GM12864 (cell line): Measurements from ENCODE around the gene NUP62.
A peak's percentile ranks its signal among the peaks of the same experiment; 100 is the strongest.

ENCODE experiments used
- DNase-seq: peaks from one replicate; pipeline ENCODE4 v3.0.0-alpha.2; 2011; ENCODE audit warnings: low read depth
- H3K4me3 ChIP-seq: 2 replicates; pipeline ENCODE4 v1.5.1; 2011; ENCODE audit warnings: mild to moderate bottlenecking, low read depth, low read length, control low read depth
- CTCF ChIP-seq: IDR thresholded peaks from 2 replicates; pipeline ENCODE4 v1.5.1; 2011; ENCODE audit warnings: low read depth, mild to moderate bottlenecking, moderate library complexity, low read length, control low read depth, inconsistent platforms; ENCODE audit errors: missing control alignments

Gene NUP62

GRCh38 chr19:49870309-49870901 lies 58.9 kb downstream of the NUP62 start:
- DNase-seq, result no peak
- no peak for TF ChIP-seq CTCF
- H3K4me3 ChIP-seq, result peak overlapping the region; percentile 56

- H3K4me3 ChIP-seq, result peak overlapping the region; percentile 56
- TF ChIP-seq CTCF, result no peak
Observed at GRCh38 chr19:49869484-49870308, 59.6 kb downstream of the NUP62 start.

GRCh38 chr19:49869009-49869483 lies 60.3 kb downstream of the NUP62 start:
- no peak for TF ChIP-seq CTCF
- DNase-seq, result no peak
- H3K4me3 ChIP-seq, result peak overlapping the region; percentile 50

More at GRCh38 chr19:49869484-49870308, 59.6 kb downstream of the NUP62 start:
- DNase-seq, result peak; percentile 99

DNA sequence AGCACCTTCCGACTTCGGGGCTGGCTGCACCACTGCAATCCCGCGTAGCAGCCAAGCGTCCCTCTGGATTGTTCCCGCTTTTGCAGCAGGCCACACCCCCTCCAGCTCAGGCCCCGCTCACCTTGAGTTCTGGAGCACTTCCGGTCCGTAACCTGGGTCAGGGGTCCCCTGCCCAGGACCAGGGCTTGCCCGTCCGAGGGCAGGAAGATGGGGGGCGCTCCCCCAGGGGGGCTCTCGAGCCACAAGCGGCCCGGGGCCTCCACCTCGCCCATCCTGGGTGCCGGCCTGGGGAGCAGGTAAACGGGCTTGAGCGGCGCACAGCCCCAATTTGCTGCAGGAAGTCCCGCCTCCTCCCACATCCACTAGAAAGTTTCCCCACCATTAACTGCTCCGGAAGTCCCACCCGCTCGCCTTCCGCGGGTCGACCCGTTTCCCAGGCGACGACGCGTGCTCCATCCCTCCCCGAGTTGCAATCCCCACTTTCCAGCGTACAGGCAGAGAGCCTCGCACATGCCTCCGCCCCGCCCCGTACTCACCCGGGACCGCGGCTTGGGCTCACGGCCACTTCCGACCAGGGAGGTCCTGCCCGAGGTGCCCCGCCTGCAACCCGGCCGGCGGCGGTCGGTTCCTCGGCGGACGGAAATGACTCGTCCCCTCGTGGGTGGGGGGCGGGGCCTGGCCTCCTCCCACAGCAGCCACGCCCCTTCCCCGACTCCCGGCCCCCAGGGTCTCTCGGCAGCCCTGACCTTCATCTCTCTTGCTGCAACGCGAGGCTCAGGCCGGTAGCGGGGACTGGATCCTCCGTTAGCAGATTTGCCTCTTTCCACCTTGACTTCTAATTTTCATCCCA lies 62.1 kb downstream of the NUP62 start, which contains the start of gene PNKP:
Gene PNKP (minus strand): TSS at position 644 of the 850 bp plus-strand sequence. CDS start 372 bp downstream, at position 272.
- no peak for TF ChIP-seq CTCF
- DNase-seq, result peak; percentile 74
- peak within 1 kb of the TSS; percentile 86 for H3K4me3 ChIP-seq

- no peak for DNase-seq
- TF ChIP-seq CTCF, result no peak
- no peak overlapping the region for H3K4me3 ChIP-seq
Observed at GRCh38 chr19:49864890-49865289, 64.4 kb downstream of the NUP62 start.

DNA sequence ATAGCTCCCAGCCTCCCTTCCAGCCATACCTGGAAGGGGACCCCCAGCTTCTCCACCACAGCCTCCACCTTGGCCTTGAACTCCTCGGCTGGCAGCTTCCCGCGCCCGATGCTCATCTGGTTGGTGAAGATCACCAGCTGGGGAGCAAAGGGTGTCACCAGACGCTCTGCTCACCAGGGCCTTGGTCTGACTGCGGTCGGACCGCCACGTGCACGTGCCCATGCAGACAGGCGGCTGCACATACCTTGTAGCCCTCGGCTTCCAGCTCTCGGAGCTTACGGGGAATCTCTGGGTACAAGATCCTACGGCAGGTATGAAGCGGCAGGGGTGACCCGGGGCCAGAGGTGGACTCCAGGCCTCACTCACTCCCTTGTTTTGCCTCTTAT lies 65.4 kb downstream of the NUP62 start:
- TF ChIP-seq CTCF, result no peak
- DNase-seq, result no peak
- H3K4me3 ChIP-seq, result no peak overlapping the region
